GM10248 (cell line): ENCODE measurements around the gene ARRDC4.
"Not testable (repeated sequence)": the region's sequence is repeated elsewhere in the genome, so short reads cannot be mapped to it uniquely, and the experiment has no call there.

Experiments used
- CTCF ChIA-PET: fragments of 300-600 bp; sonication (Branson Sonifier 250); formaldehyde crosslinking; extraction: SDS; loops from one replicate; lab custom pipeline; 2021; ENCODE audit warnings: antibody characterized with exemption; lab: Yijun Ruan, JAX
- POLR2A ChIA-PET: fragments of 350-650 bp; sonication (Branson Sonifier 250); formaldehyde crosslinking; extraction: SDS; loops from one replicate; lab custom pipeline; 2020; ENCODE audit warnings: antibody characterized with exemption; lab: Yijun Ruan, JAX
- DNase-seq: peaks from one replicate; pipeline ENCODE4 v3.0.0; 2012; ENCODE audit errors: extremely low spot score
- TF ChIP-seq, protein P1 (sequence below): IDR thresholded peaks from 2 replicates; pipeline ENCODE4 v1.5.1; 2012; ENCODE audit warnings: mild to moderate bottlenecking, low read depth; ENCODE audit errors: extremely low read depth, missing control alignments, control extremely low read depth

Gene ARRDC4

DNA sequence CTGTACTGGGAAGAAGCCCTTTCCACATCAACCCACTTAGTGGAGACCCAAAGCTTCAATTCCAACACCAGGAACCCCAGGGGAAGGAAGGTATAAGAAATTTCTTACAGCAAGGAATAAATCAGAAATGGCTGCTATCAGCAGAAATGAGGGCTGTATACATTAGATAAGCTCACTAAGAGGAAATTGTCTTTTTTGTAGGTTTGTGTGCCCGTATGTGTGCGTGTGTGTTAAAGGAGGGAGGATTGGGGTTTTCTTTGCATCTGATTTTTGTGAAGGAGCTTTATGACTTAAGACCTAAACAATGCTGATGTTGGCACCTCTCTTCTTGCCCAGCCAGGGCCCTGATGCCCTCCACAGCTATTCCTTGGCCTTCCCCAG lies 18.6 kb downstream of the ARRDC4 start:
- DNase-seq: no peak
- ChIA-PET CTCF (no interaction called here), POLR2A (no interaction called here)
- TF ChIP-seq, protein P1, sequence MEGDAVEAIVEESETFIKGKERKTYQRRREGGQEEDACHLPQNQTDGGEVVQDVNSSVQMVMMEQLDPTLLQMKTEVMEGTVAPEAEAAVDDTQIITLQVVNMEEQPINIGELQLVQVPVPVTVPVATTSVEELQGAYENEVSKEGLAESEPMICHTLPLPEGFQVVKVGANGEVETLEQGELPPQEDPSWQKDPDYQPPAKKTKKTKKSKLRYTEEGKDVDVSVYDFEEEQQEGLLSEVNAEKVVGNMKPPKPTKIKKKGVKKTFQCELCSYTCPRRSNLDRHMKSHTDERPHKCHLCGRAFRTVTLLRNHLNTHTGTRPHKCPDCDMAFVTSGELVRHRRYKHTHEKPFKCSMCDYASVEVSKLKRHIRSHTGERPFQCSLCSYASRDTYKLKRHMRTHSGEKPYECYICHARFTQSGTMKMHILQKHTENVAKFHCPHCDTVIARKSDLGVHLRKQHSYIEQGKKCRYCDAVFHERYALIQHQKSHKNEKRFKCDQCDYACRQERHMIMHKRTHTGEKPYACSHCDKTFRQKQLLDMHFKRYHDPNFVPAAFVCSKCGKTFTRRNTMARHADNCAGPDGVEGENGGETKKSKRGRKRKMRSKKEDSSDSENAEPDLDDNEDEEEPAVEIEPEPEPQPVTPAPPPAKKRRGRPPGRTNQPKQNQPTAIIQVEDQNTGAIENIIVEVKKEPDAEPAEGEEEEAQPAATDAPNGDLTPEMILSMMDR: no peak

DNA sequence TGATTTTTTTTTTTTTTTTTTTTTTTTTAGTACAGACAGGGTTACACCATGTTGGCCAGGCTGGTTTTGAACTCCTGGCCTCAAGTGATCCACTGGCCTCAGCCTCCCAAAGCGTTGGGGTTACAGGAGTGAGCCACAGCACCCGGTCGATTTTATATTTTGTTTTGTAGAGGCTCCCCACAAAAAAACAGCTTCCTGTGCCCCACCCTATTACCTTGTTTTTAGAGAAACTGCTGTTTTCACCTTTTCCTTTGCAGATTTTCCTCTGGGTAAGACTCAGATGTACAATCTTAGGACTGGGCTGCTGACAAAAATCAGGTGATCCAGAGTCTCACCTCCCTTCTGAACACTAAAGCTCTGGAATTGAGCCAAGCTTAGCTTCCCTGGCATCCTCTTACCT lies 20.6 kb downstream of the ARRDC4 start:
- DNase-seq: no peak
- ChIA-PET CTCF (no interaction called here), POLR2A (no interaction called here)
- TF ChIP-seq, protein P1: no peak

DNA sequence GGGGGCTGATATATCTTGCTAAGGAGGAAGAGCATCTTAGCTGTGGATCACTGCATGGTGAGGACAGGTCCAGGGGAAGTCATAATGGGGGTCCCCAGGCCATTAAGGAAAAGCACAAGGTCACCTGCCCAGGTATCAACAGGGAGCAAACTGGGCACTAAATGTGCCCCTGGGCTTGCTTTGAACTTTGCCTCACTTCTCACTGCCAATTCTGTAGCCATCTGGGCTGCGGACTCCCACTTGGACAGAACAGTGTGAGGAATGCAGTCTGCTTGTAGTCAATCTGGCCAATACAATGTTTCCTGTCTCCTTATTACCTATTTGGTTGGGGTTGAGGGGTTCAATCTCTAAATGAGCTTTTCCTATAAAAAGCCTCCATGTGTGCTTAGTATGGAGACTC lies 21.3 kb downstream of the ARRDC4 start:
- POLR2A ChIA-PET: no interaction called here

DNA sequence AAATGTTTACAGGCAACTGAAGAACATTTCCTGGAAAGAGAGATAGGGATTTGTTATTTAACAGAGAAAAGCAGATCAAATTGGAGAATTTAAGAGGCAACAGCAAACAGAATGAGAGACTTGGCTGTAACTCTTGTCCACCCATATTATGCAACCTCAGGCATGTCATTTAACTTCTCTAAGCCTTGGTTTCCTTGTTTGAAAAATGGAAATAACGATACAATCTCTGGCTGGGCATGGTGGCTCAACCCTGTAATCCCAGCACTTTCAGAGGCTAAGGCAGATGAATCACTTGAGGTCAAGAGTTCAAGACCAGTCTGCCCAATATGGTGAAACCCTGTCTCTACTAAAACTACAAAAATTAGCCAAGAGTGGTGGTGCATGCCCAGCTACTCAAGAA lies 23.7 kb downstream of the ARRDC4 start:
- no peak for DNase-seq
- POLR2A ChIA-PET: no interaction called here
- TF ChIP-seq, protein P1: no peak
- CTCF ChIA-PET: interaction anchor here (1.3 kb wide), 1 partner anchor 13 kb away, joined by 3 read pairs; no protein-coding TSS in a partner anchor

More for the DNA sequence above, 21.3 kb downstream of the ARRDC4 start:
- DNase-seq: no peak
- TF ChIP-seq, protein P1: no peak
- CTCF ChIA-PET: no interaction called here

DNA sequence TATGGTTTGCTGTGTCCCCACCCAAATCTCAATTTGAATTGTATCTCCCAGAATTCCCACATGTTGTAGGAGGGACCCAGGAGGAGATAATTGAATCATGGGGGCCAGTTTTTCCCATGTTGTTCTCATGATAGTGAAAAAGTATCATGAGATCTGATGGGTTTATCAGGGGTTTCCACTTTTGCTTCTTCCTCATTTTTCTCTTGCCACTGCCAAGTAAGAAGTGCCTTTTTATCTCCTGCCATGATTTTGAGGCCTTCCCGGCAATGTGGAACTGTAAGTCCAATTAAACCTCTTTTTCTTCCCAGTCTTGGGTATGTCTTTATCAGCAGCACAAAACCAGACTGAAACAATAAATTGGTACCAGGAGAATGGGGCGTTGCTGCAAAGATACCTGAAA lies 25.5 kb downstream of the ARRDC4 start:
- POLR2A ChIA-PET, DNase-seq, CTCF ChIA-PET: not testable (repeated sequence)

DNA sequence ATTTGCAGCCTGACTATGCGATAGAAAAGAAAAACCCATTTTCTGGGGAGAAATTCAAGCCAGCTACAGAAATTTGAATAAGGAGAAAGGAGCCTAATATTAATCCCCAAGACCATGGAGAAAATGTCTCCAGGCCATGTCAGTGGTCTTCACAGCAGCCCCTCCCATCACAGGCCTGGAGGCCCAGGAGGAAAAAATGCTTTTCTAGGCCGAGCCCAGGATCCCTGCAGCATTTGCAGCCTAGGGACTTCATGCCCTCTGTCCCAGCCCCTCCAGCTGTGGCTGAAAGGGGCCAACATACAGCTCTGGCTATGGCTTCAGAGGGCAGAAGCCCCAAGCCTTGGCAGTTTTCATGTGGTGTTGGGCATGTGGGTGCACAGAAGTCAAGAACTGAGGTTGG lies 26.3 kb downstream of the ARRDC4 start:
- ChIA-PET CTCF (no interaction called here), POLR2A (no interaction called here)
- DNase-seq: no peak
- TF ChIP-seq, protein P1: no peak

DNA sequence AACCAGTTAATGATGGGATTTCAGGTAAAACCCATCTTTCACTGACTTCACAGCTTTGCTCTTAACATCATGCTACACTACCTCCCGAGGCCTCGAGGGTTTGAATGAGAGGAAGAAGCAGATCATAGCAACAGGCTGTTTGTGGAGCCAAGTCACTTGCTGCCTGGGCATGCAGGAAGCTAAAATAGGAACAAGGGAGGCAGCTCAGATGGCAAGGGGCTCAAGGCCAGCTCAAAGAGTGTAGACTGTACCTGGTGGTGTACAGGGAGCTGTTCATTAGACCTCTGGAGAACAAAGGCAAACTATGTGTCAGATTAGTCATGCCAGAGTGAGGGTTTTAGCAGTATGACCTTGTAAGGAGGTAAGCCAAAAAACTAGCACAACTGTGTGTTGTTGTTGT lies 28.8 kb downstream of the ARRDC4 start:
- TF ChIP-seq, protein P1: no peak
- DNase-seq: no peak
- ChIA-PET POLR2A (no interaction called here), CTCF (no interaction called here)
